CD1c-positive myeloid dendritic cell (primary cell): Measurements from ENCODE around the gene MRPS11.
A peak's percentile ranks its signal among the peaks of the same experiment; 100 is the strongest.
"Not testable (repeated sequence)": the region's sequence is repeated elsewhere in the genome, so short reads cannot be mapped to it uniquely, and the experiment has no call there.

Source experiments
- DNase-seq: peaks from one replicate; pipeline ENCODE4 v3.0.0-alpha.2; 2016; ENCODE audit errors: extremely low spot score

MRPS11 gene

DNA sequence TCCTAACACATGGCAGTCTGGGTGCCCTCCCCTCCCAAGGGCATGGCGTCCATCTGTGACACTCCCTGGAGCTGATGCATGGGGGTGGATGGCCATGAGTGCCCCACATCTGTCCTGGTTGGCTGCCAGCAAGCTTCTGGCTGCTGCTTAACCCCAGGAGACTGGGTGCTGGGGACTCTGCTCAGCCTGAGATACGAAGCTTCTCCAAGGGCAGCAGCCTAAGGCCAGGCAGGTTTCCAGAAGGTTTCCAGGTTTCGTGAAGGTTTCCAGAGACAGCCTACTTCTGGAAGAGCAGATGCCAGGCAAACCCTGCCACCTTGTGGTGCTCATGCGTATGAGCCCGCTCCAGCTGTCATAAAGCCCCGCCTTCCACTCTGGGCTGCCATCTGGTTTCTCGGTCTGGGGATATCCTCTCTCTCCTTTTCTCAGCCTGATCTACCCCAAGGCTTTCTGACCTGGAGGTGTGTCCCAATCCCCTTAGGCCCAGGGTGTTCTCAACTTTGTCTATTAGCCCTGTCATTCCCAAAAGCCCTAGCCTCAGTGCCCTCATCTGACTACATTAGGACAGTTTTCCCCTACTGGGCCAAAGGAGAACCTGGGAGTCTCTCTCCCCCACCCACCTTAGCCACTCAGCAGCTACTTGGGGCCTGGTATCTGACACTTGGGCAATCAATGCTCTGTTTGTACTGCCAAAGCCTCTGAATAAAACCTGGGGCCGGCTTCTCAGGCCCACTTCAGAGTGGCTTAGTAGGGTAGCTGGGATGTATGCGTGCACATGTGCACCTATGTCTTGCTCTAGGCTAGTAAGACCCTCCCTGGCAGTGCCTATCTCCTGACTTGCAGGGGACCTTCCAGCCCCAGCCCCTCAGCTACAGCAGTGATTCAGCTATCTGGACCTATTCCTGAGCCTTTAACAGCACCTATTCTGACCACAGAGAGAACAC lies 12.4 kb upstream of the MRPS11 start:
- DNase-seq: peak; percentile 46

DNA sequence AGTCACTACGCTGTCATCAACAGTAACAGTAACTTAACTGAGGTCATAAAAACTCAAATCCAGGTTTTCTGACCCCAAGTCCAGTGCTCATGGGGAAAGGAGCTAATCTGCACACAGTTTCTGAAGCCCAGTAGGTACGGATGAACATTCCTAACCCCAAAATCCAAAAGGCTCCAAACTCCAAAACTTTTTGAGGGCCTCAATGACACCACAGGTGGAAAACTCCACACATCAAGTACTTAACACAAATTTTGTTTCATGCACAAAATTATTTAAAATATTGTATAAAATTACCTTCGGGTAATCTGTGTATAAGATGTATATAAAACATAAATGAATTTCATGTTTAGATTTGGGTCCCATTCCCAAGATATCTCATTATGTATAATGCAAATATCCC lies 10.8 kb upstream of the MRPS11 start:
- no peak for DNase-seq

DNA sequence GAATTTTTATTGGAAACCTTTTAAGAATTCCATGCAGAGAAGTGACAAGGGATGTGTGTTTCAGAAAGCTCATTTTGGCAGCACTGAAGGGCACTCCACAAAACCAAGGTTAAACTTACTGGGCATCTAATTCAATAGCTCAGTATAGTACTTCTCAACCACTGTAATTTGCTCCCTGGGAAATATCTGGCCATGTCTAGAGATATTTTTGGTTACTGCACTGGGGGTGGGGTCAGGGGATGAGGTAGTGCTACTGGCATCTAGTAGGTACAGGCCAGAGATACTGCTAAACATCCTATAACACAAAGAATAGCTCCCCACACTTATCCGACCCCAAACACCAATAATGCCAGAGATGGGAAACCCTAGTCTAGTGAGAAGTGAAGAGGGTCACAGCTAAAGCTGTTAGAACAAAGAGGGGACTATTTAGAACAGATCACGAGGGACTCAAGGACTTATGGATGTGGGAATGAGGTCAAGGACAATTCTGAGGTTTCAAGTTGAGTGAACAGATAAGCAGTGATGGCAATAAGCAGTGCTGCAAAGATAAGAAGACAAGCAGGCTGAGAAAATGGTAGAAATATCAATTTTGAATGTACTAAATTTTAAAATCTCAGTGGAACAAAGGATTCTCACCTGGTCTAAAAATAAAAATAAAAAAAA lies 3.5 kb upstream of the MRPS11 start:
- DNase-seq: no peak

DNA sequence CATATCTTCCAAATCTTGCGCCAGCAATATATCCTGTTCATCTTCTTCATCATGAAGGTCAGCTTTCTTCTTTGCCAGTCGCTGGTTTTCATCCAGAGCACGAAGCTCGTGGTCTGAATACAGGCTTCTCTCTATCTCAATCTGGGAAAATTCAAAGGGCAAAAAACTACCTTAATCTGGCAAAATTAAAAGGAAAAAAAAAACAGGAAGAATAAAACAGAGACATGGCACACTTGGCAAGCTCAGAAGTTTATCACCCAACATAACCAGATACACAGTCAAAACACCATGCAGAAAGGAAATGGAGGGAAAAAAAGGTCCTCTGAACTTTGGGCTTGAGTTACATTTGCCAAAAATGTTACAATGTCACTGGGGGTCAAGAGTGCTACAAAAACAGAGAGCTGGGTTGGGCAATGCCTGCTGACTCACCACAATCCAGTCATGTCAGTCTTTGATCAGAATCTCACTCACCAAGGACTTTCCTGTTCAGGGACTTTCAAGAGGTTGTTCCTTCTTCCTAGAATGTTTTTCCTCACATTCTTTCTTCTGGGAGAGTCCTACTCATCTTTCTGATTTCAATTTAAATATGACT lies 1.8 kb upstream of the MRPS11 start:
- no peak for DNase-seq

DNA sequence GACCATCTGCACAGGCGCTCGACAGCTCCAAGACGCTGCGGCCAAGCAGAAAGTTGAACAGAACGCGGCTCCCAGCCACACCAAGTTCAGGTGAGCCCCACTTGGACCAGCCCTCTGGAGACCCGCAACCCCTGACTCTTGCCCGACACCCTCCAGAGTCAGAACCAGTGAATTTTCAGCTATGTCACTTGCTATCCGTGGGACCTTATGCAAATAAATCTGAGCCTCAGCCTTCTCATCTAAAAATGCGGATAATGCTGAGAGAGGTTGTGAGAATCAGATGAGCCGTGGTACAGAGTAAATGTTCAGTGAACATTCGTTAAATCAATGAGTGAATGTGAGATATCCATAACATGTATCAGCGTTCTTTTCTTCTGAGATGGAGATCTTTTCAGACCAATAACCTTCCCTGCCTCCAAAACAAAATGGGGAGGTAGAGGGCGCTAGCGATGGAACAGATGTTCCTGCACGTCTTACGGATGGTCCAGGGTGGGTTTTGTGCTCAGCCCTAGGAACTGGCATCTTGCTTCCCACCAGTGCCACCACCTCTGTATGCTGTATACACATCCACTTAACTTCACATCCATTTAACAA lies 524 bp downstream of the MRPS11 start:
- DNase-seq: no peak

DNA sequence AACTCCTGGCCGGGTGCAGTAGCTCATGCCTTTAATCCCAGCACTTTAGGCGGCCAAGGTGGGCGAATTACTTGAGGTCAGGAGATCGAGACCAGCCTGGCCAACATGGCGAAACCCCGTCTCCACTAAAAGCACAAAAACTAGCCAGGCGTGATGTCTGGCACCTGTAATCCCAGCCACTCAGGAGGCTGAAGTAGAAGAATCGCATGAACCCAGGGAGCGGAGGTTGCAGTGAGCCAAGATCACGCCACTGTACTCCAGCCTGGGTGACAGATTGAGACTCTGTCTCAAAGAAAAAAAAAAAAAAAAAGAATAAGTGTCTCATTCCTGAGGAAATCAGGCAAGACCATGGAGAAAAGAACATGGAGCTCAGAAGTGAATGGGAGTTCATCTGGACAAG lies 1.2 kb downstream of the MRPS11 start:
- not testable (repeated sequence) for DNase-seq

DNA sequence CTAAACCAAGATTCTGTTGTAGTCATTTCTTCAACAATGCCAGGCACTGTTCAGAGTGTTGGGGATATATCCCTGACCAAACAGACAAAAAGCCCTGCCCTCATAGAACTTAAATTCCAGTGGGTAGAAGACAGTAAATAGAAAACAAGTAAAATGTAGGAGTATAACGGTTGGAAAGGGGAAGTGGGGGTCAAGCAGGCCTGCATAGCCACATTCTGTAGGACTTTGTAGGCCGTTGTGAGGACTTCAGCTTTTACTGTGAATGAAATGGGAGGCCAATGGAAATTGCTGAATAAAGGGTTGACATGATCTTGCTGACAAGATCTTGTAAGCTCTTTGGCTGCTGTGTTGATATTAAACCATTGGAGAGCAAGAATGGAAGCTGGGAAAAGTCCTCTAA lies 1.8 kb downstream of the MRPS11 start:
- DNase-seq: no peak

DNA sequence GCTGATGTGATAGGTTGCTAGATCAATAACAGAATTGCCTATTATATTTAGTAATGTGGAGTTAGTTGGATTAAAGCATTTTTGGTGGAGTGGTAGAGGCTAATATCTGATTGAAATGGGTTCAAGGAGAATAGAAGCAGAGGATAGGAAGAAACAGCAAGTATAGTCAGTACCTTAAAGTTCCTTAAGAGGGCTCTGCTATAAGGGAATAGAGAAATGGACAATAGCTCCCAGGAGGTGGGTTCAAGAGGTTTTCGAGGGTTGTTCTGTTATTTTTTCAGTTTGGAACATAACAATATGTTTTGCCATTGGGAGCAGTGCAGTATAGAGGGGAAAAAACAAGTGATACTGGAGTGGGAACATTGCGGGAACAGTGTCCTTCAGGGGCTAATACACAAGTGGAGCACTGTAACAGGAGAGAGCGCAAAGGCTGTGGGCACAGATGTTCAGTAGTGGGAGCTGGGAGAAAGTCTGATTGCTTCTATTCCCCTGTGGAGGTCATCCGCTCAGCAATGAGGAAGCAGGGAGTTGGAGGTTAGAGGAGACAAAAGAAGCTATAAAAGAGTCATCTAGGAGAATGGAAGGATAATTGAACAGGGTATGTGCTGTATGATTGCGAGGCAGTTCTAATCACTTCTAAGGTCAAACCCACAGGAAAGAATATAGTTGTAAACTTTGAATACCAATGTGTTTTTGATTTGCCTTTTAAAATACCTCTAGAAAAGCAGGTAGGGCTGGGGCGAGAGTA lies 3.3 kb downstream of the MRPS11 start:
- DNase-seq: no peak

DNA sequence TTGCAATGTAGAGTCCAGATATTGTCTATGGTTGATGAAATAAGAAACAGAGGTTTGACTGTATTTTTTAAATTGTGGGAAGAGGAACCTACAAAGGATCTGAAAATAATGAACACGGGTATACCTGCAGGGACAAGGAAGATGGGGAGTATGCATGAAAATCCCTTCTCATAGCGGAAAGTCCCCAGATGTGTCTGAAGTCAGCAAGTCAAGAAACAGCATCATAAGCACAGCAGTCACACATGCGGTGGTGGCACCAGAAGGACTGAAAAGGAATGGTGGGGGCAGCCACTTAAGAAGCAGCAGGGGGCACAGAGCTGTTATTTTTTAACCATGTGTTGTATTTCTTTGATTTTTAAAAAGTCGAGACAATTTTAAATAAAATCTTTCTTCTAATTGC lies 4.7 kb downstream of the MRPS11 start:
- DNase-seq: no peak

DNA sequence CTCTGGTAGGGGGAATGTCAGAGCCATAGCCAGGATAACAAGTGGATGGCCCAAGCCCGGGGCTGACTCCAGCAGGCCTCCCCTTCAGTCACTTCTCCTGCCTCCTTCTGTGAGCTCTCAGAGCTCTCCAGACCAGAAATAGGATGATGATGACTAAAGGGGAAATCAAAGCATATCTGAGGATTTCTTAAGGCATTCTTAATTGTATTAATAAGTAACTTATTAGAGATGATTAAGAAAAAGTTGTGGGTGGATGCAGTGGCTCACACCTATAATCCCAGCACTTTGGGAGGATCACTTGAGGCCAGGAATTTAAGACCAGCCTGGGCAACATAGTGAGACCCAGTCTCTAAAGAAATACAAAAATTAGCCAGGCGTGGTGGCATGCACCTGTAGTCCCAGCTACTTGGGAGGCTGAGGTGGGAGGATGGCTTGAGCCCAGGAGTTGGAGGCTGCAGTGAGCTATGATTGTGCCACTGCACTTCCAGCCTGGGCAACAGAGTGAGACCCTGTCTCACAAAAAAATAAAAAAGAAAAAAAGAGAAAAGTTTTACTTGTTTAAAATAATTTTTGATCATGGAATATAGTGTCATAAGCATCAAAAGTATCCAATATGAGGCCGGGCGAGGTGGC lies 6.3 kb downstream of the MRPS11 start:
- not testable (repeated sequence) for DNase-seq

DNA sequence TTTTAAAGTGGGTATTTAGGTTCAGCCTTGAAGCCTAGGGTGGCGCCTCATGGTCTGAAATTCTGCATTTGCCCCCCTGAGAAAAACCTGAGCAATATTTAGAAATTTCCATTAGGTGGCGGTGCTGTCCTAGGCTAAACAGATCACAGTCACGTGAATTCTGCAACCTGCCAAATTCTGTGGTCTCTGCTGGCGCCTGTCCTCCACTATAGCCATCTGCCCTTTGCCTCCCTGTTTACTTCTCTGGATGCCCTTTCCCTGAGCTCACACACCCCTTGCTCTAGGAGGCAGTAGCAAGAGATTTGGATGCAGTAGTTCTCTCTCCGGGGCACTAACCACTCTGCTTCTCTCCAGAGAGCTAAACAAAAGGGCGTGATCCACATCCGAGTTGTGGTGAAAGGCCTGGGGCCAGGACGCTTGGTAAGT lies 9.1 kb downstream of the MRPS11 start:
- DNase-seq: peak; percentile 18

DNA sequence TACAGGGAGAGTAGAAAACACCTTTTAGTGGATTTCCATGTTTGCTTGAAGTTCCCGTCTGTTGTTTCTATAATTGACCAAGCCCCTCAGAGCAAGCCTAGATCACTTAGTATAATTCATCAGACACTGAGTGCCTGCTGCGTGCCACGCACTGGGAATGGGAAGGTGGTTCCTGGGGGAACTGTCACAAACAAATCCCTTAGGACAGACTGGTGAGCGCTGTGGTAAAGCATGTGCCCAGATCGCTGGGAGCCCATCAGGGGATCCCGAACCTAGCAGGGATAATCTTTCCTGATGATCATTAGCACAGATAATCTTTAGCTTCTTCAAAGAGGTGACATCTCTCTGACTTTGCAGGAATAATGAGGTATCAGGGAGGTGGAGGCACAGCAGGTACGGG lies 9.6 kb downstream of the MRPS11 start:
- DNase-seq: no peak

DNA sequence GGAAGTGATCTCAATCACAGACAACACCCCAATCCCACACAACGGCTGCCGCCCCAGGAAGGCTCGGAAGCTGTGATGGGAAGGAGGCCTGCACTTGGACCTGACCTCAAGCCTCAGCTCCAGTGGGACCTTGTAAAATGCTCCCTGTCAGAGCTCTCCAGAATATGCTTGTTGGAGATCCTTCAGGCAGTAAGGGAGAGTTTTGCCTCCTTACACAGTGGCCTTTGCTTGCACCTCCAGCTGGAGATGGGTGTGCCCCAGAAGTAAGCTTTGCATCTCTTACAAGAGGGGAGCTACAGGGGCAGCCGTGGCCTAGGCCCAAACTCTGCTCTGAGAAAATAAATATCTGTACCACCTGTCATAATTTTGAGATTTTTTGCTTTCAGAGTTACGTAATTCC lies 10.4 kb downstream of the MRPS11 start:
- no peak for DNase-seq

DNA sequence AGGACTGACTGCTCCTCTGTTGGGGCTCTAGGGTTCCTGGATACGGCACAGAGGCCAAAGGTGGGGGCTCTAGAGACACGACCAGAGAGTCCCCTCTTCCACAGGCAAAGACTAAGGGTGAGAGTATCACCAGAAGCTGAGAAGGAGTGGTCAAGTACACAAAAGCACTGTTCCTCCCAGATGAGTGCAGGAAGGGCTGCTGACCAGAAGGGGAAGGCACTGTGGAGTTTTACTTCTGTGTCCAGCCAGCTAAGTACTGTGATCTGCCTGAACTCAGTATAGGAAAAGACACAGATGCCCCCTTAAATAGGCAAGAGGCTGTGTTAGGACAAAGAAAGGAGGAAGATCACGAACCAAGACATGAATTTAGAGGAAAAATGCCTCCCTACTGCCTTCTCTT lies 11.7 kb downstream of the MRPS11 start:
- no peak for DNase-seq

DNA sequence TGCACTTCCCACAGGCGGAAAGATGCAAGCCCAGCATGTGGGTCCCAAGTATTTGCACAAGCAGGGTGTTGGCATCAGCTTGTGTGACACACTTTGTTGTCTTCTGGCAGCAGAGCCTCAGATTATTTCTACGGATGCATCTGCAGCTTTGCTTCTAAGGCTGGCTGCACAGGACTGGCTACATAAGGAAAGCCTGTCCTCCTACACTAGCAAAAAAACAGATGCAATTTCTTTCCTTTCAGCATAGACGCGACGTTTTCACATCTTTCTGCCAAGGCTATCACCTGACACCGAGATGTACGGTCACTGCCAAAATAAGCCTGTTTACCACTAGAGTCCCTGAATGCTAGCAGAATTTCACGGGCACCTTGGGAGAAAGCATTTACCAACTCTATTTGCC lies 13.5 kb downstream of the MRPS11 start:
- no peak for DNase-seq

DNA sequence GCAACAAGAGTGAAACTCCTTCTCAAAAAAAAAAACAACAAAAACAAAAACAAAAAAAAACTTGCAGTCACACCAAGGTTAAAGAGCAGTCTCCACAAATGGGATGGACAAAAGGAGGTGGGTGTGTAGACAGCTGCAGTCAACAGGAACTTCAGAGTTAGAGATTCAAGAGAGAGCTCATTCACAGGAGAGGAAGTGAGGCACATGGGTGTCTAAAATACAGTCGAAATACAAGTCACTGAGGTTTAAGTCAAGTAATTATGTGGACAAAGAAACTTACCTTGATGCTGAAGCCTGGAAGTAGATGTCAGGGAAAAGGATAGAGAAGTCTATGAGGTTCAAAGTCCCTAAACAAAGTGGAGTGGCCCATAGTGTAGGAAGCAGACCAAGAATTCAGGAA lies 14.8 kb downstream of the MRPS11 start:
- DNase-seq: peak; percentile 2

DNA sequence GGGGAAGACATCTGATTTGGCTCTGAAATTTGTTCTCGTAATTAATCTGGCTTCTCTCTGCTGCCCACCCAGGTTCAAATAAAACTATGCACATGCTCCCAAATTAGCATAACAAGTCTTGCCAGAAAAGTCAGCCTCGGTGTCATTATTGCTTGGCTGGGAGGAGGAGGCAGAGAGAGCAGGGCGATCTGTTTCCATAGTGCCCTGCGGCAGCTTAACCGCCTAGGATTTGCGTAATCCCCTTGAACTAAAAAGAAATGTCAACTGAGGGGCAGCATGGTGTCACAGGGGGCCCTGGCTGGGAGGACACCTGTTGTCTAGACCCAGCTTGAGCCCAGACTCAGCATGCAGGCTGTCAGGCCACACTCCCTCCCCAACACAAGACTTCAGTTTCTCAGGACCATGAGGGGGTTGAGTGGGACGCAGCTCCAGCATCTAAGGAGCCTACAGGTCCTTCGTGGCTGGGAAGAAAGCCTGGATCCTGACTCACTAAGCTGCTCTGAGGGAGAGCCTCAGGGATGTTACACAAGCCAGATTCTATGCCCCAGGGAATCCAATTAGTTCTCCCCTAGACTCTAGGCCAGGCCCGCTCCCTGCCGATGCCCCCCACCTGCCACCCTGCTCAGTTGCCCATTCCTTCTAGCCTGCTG lies 17.3 kb downstream of the MRPS11 start:
- DNase-seq: no peak

DNA sequence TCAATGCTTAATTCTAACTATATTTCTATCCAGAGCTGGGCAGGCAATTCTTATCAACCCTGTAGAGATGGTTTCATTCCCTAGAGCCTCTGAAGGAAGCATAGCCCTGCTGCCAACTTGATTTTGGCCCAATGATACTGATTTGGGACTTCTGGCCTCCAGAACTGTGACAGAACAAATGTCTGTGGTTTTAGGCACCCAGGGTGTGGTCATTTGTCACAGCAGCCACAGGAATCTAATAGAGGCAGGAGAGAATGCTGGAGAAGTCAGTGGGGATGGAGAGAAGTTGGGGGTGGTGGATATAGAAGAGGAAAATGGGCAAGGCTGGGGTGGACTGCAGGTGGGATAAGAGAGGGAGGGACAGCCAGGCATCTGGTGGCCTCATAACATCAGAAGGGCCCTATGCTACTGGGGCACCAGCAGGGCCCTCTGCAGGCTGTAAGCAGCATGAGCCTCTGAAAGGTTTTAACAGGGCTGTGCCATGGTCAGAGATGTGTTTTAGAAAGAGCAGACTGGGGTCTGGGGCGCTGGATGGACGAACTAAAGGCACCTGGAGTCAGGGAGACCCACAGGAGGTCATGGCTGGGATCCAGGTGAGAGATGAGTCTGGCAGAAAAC lies 19.8 kb downstream of the MRPS11 start:
- DNase-seq: no peak

DNA sequence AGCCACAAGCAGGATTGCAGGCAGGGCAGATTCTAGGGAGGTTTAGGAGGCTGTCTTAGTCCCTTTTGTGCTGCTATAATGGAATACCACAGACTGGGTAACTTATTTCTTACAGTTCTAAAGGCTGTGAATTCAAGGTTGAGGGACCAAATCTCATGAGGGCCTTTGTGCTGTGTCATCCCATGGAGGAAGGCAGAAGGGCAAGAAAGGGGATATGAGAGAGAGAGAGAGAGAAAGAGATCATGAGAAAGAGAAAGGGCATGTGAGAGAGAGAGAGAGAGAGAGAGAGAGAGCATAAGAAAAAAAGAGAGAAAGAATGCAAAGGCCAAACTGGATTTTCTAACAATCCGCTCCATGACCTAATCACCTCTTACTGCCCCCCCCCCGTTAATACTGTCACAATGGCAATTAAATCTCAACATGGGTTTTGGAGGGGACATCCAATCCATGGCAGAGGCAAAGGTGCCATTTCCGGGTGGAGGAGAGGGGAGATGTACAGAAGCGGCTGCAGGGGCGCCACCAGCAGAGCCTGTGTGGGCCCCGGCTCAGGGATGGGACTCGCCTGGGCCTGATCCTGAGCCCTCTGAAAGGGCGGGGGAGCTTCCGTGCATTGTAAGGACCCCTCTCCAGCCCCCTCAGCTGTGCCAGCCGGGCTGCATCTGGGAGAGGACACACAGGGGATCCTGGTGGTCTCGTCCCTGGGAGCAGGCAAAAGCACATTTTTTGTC lies 20.5 kb downstream of the MRPS11 start:
- DNase-seq: no peak

DNA sequence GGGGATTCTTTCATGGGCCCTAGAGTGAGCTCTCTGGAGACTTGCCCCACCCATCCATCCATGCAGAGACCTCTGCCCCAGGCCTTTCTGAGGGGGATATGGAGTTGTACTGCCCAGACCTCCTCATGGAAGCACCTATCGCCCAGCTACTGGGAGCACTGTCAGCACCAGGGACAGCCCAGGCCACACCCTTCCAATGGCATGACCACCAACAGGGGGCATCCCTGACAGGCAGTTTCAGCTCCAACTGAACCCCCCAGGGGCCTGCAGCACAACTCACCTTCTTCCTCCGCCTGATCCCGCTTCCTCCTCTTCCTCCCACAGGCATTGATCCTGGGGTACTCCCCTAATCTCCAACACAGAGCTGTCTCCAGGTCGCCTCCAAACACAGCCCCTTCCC lies 21.8 kb downstream of the MRPS11 start:
- no peak for DNase-seq
